ENCODE data around the gene TTLL13.

- TF ChIP-seq CTCF (conservative IDR thresholded peaks at IDR 0.05; ENCODE audit: low read depth, low read length), result no peak
- TF ChIP-seq RAD21 (IDR thresholded peaks at IDR 0.05; ENCODE audit: low read length), result no peak
- TF ChIP-seq POLR2A (IDR thresholded peaks at IDR 0.05; ENCODE audit: low read depth, low read length), result no peak
- TF ChIP-seq USF2 (IDR thresholded peaks at IDR 0.05; ENCODE audit: low read depth, low read length), result no peak
- TF ChIP-seq FOS (IDR thresholded peaks at IDR 0.05; ENCODE audit: low read depth, low read length), result no peak
- no peak for TF ChIP-seq CEBPB (IDR thresholded peaks at IDR 0.05; ENCODE audit: low read depth, low read length)
- TF ChIP-seq SMC3 (IDR thresholded peaks at IDR 0.05; ENCODE audit: low read depth, low read length), result no peak
- TF ChIP-seq BHLHE40 (IDR thresholded peaks at IDR 0.05; ENCODE audit: low read depth, low read length), result no peak
- no peak for TF ChIP-seq RCOR1 (IDR thresholded peaks at IDR 0.05; ENCODE audit: insufficient replicate concordance, low read length)
- TF ChIP-seq RFX5 (IDR thresholded peaks at IDR 0.05; ENCODE audit: low read depth, low read length), result no peak
- no peak for TF ChIP-seq MXI1 (IDR thresholded peaks at IDR 0.05; ENCODE audit: borderline replicate concordance, low read depth, low read length)
Observed at GRCh38 chr15:90212221-90213098, 36.9 kb upstream of the TTLL13 start.

Data from IMR-90 (cell line).